Measurements from ENCODE around the gene STXBP5L.
"Not testable (repeated sequence)": the region's sequence is repeated elsewhere in the genome, so short reads cannot be mapped to it uniquely, and the experiment has no call there.

STXBP5L gene

DNA sequence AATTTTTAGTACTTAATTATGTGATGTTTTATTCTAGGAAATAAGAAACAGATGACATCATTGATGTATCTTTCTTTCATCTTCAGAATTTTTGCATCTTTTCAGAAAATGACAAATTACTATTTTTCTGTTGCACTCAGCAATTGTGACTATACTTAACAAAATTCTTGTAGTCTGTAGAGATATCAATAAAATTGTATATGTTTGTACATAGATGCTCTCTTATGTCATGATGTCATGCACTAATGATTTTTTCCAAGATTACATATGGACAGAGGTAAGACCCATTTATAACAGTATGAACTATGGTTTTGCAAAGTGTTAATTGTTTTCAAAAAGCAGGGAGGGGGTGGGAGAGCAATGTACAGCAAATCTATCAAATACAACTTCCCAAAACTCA is 516.5 kb downstream of the STXBP5L start:
- DNase-seq (ENCODE audit: low read depth in 2 of 2, low spot score in 1 of 2), result no peak

DNA sequence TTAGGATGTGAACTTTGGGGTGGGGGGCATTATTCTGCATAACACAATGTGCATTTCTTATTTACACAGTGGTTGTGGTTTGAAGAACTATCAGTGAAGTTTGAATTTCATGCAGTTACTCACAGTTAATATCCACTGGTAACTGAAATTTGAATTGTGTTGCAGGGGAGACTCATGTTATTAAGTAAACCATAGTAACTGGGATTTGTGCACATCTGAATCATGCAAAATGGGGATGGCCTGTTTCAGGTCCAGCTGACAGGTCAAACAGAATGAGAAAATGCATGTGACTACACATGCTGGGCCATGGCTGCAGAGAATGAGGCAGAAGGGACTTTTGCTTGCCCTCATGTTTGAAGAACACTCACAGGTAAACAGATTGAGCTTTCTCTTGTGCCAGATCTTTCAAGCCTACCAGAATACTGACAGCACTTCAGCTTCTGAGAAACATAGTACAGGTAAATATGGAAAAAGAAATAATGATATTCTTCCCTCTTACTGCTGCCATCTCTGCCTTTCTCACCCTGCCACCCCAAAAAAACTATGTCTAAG is 522.7 kb downstream of the STXBP5L start:
- no peak for DNase-seq (ENCODE audit: low read depth in 2 of 2, low spot score in 1 of 2)

DNA sequence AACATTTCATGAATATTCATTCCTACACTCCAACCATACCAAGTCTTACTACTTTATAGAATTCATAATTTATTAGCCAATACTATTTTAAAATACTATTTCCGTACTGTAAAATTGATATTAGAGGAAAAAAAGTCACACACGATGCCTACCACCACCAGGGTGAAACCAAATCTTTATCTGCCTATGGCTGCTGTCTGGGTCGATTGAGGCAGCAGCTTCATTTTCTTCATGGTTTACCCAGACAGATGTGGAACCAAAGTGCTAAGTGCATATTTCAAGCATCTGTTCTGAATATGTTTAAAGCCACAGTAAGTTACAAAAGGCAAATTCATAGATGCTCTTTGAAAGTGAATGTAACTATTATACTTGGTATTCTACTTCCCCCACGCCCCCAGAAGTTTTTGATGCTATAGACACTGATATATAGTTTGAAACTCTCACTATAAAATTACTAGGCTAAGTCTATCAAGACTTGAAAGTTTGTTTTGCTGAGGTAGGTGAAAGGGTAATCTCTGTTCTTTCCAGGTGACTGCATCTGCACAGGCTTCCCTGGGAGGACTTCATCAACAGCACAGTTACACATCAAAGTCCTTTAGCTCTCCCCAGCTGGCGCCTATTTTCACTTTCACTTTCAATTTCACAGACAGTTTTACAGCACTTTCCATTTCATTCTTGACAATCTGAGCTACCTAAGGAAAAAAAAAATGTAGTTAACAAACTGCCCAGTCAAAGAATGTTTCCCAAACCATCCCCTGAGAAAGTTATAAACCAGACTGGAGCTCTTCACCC is 523.9 kb downstream of the STXBP5L start:
- DNase-seq (ENCODE audit: low read depth in 2 of 2, low spot score in 1 of 2), result peak; percentile 16 to 18

DNA sequence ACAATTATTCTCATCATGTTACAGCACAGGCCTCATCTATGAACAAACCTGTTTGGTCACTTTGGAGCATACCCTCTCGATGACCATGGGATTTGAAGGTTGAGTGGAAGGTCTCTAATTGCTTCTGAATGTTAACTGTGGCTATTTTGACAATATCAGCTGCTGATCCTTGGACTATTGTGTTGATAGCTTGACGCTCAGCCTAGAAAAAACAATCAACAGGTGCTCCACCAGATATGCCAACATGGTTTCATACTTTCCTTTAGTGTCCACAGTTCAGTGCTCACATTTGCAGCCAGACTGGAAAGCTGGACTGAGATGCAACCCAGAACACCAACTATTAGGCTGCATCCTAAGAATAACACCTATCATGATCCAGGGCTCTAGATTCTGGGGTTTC is 528.1 kb downstream of the STXBP5L start:
- DNase-seq (ENCODE audit: low read depth in 2 of 2, low spot score in 1 of 2), result no peak

DNA sequence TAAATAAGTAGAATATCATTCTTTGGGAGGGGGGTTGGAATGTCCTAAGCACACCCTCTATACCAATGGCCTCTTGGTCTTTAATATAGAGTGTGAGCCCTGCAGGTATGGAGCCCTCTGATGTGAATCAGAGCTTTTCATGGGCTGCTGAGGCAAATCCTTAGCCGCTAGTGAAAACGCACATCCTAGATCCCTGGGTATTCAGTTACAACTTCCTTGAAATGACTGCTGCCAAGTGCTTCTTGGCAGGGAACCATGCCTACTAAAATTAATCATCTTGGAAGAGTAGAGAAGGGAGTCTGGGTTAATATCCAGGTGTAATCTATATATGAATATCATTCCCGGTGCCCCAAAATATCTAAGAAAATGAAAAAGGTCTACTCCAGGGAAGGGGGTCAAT is 528.6 kb downstream of the STXBP5L start:
- DNase-seq (ENCODE audit: low read depth in 2 of 2, low spot score in 1 of 2), result no peak

DNA sequence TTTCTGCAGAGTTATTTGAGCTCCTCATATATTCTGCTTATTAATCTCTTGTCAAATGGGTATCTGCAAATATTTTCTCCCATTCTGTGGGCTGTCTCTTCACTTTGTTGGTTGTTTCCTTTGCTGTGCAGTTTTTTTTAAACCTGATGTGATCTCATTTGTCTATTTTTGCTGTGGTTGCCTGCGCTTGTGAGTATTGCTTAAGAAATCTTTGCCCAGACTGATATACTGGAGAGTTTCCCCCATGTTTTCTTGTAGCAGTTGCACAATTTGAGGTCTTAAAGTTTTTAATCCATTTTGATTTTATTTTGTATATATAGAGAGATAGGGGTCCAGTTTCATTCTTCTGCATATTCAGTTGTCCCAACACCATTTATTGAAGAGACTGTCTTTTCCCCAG is 535.5 kb downstream of the STXBP5L start:
- no peak for DNase-seq (ENCODE audit: low read depth in 2 of 2, low spot score in 1 of 2)

DNA sequence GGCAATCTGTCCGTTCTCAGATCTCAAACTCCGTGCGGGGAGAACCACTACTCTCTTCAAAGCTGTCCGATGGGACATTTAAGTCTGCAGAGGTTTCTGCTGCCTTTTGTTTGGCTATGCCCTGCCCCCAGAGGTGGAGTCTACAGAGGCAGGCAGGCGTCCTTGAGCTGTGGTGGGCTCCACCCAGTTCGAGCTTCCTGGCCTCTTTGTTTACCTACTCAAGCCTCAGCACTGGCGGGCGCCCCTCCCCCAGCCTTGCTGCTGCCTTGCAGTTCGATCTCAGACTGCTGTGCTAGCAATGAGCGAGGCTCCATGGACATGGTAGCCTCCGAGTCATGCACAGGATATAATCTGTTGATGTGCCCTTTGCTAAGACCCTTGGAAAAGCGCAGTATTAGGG is 543.7 kb downstream of the STXBP5L start:
- DNase-seq (ENCODE audit: low read depth in 2 of 2, low spot score in 1 of 2), result not testable (repeated sequence)

DNA sequence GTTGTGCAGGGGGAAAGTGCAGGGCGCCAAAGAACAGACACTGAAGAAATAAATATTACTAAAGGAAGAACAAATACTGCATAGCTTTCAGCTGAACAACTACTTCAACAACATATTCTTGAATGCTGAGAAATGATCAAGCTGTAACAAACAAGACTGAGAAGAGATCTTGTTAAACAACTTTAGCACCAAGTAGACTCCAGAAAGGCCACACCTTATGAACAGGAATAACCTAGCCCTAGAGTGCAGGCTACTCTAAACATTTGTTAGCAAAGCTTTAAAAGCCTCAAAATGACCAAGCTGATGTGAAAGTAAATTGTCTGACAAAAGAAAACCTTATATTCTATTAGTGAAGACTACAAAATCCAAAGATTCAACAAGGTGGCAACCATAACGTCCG is 554.6 kb downstream of the STXBP5L start:
- no peak for DNase-seq (ENCODE audit: low read depth in 2 of 2, low spot score in 1 of 2)

DNA sequence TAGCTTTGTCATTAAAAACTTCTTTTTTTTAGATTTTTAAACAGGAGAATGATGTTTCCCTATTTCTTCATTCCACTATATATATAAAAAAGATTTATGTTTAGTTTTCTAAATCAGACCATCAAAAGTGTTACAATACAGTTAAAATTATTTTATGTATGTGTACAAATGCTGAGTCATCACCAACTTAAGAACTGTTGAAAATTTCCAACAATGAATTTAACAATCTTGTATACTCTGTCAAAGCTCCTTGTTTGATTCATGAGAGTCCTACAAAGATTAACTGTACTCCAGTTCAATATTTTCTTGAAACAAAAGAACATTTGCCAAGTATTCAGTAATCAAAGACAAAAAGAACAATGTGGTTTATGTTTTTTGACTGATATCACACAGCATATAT is 555.7 kb downstream of the STXBP5L start:
- no peak for DNase-seq (ENCODE audit: low read depth in 2 of 2, low spot score in 1 of 2)

DNA sequence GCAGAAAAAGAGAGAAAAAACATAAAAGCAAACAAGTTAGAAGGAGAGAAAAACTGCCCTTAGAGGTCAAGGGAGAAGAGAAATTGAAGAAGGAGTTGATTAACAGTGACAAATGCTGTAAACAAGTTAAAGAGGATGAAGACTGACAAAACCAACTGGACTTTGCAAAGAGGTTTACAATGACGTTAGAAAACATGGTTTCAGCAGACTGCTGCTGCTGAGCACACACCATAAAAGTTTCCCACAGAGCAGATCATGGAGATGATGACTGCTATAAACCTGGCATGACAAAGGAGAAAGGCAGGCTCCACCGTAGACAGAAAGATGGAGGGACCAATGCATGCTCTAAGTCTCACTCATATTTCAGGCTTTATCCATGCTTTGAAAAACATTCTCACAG is 559.1 kb downstream of the STXBP5L start:
- no peak for DNase-seq (ENCODE audit: low read depth in 2 of 2, low spot score in 1 of 2)

DNA sequence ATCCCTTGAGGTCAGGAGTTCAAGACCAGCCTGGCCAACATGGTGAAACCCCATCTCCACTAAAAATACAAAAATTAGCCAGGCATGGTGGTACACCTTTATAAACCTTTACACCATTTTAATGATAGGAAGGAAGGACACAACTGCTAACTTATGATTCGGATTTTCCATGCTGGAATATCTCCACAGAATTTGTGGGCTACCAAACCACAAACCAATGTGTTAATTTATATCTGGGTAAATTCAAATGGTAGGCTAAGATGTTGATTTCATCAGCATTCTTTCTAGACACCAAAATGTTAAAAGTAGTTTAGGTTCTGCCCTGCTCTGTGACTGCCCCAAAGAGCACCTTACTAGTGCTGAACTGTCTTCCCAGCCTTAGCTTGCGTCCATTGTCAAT is 565.0 kb downstream of the STXBP5L start:
- DNase-seq (ENCODE audit: low read depth in 2 of 2, low spot score in 1 of 2), result no peak
